Stromal cell of bone marrow (primary cell): Measurements from ENCODE around the gene ZNF681.
"Not testable (repeated sequence)": the region's sequence is repeated elsewhere in the genome, so short reads cannot be mapped to it uniquely, and the experiment has no call there.

Experiments used
- DNase-seq: peaks from one replicate; pipeline ENCODE4 v3.0.0-alpha.2; 2012; ENCODE audit warnings: low read depth

Gene ZNF681

DNA sequence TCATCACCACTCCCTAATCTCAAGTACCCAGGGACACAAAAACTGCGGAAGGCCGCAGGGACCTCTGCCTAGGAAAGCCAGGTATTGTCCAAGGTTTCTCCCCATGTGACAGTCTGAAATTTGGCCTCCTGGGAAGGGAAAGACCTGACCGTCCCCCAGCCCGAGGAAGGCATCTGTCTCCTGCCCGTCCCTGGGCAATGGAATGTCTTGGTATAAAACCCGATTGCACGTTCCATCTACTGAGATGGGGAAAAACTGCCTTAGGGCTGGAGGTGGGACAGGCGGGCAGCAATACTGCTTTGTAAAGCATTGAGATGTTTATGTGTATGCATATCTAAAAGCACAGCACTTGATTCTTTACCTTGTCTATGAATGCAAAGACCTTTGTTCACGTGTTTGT lies 65.8 kb downstream of the ZNF681 start:
- not testable (repeated sequence) for DNase-seq
